Activated T-cell treated with anti-CD3 and anti-CD28 coated beads, Interleukin-2, amount 50 U/mL, for 24 hours (primary cell): Measurements from ENCODE around the gene PAFAH1B2.

Experiments used
- DNase-seq: peaks from one replicate; pipeline ENCODE4 v3.0.0-alpha.2; 2020
- H3K27ac Mint-ChIP-seq: 2 replicates; pipeline ENCODE4 v1.8.0; 2020; ENCODE audit warnings: mild to moderate bottlenecking, mixed read lengths
- H3K27me3 Mint-ChIP-seq: 2 replicates; pipeline ENCODE4 v1.8.0; 2020; ENCODE audit warnings: mixed read lengths
- H3K36me3 Mint-ChIP-seq: 2 replicates; pipeline ENCODE4 v1.8.0; 2020; ENCODE audit warnings: low read depth, mixed read lengths
- H3K4me1 Mint-ChIP-seq: 2 replicates; pipeline ENCODE4 v1.8.0; 2020; ENCODE audit warnings: low read depth, mixed read lengths
- H3K4me3 Mint-ChIP-seq: 2 replicates; pipeline ENCODE4 v1.8.0; 2020; ENCODE audit warnings: mild to moderate bottlenecking, moderate library complexity, mixed read lengths
- H3K9me3 Mint-ChIP-seq: 2 replicates; pipeline ENCODE4 v1.8.0; 2020; ENCODE audit warnings: mixed read lengths

The PAFAH1B2 gene

GRCh38 chr11:117144477-117145392 is 648 bp downstream of the PAFAH1B2 start:
- H3K27me3 Mint-ChIP-seq: peaks cover 22% of the 10 kb centered on the region
- H3K4me3 Mint-ChIP-seq: peak overlapping the region; percentile 98
- DNase-seq: peak; percentile 45
- H3K9me3 Mint-ChIP-seq: no peaks in the 10 kb centered on the region
- H3K36me3 Mint-ChIP-seq: peaks cover 49% of the 10 kb centered on the region
- H3K27ac Mint-ChIP-seq: peak overlapping the region; percentile 95
- peaks cover 45% of the 10 kb centered on the region for H3K4me1 Mint-ChIP-seq

DNA sequence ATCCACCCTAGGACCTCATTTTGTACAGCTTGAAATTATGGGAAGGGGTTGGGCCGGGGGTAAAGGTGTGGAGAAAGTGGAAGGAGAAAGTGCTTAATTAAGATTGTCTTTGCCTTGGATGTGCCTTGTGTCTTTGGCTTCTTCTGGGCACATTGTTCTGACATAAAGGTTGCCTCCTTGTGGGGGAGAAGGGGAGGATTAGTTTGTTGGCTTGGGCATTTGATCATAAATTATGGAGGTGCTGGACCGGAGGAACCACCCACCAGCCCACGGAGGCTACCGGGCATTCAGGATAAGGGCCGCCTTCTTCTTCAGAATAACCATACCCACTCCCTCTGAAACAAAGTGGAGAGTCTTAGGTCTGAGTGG is 1.3 kb downstream of the PAFAH1B2 start:
- Mint-ChIP-seq H3K36me3 (peaks cover 55% of the 10 kb centered on the region), H3K4me1 (peaks cover 50% of the 10 kb centered on the region), H3K4me3 (peak overlapping the region; percentile 98), H3K9me3 (no peaks in the 10 kb centered on the region), H3K27ac (peak overlapping the region; percentile 95), H3K27me3 (peaks cover 15% of the 10 kb centered on the region)
- no peak for DNase-seq

DNA sequence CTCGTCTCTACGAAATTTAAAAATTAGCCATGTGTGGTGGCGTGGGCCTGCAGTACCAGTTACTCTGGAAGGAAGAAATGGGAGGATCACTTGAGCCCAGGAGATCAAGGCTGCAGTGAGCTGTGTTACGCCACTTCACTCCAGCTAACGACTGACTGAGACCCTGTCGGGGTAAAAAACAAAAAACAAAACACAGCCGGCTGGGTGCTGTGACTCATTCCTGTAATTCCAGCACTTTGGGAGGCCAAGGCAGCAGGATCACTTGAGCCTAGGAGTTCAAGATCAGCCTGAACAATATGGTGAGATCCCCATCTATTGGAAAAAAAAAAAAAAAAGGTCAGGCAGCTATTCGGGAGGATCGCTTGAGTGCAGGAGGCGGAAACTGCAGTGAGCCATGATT is 2.4 kb downstream of the PAFAH1B2 start:
- peak overlapping the region; percentile 67 for H3K27ac Mint-ChIP-seq
- H3K36me3 Mint-ChIP-seq: peaks cover 63% of the 10 kb centered on the region

DNA sequence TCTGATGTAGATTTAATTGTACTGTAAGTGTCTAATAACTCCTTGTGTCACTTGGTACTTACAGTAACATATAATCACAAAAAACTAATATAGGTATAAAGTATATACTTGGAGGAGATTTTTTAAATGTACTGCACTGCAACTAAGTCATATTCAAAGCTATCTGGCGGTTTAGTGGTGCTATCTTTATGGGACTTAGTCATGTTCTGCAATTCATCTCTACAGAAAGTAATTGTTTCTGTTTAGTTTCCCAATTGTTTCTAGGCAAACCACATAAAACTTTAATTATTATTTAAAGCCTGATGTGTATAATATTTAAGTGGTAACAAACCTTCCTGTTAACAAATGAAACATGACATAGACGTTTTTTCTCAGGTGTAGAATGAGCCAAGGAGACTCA is 8.0 kb downstream of the PAFAH1B2 start:
- Mint-ChIP-seq H3K36me3 (peaks cover 81% of the 10 kb centered on the region), H3K4me3 (no peak overlapping the region), H3K4me1 (peaks cover 41% of the 10 kb centered on the region), H3K9me3 (no peaks in the 10 kb centered on the region), H3K27ac (peak overlapping the region; percentile 23), H3K27me3 (no peaks in the 10 kb centered on the region)
- no peak for DNase-seq

More for the DNA sequence above, 2.4 kb downstream of the PAFAH1B2 start:
- no peak for DNase-seq
- Mint-ChIP-seq H3K27me3 (peaks cover 4% of the 10 kb centered on the region), H3K4me1 (peaks cover 55% of the 10 kb centered on the region), H3K9me3 (no peaks in the 10 kb centered on the region), H3K4me3 (peak overlapping the region; percentile 98)

- Mint-ChIP-seq H3K27ac (no peak overlapping the region), H3K27me3 (no peaks in the 10 kb centered on the region), H3K4me3 (no peak overlapping the region), H3K9me3 (no peaks in the 10 kb centered on the region), H3K36me3 (peaks cover 86% of the 10 kb centered on the region), H3K4me1 (peaks cover 36% of the 10 kb centered on the region)
- no peak for DNase-seq
These were observed 10.4 kb downstream of the PAFAH1B2 start for GRCh38 chr11:117154468-117154867.

DNA sequence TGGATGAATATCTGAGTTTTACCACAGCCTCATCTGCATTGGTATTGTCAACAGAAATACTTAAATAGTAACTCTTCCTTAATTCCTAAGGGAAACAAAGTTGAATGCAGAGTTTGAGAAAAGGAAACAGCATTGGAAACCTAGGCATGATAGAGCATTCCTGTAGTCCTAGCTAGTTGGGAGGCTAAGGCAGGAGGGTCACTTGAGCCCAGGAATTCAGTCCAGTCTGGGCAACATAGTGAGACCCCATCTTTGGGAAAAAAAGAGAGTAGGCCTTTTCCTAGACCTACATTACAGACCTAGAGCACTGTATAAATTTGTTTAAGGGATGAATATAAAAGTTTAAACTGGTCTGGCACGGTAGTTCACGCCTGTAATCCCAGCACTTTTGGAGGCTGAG is 13.4 kb downstream of the PAFAH1B2 start:
- H3K9me3 Mint-ChIP-seq: no peaks in the 10 kb centered on the region
- H3K36me3 Mint-ChIP-seq: peaks cover 90% of the 10 kb centered on the region
- no peak overlapping the region for H3K4me3 Mint-ChIP-seq
- peak overlapping the region; percentile 34 for H3K27ac Mint-ChIP-seq
- DNase-seq: no peak
- peaks cover 27% of the 10 kb centered on the region for H3K4me1 Mint-ChIP-seq
- no peaks in the 10 kb centered on the region for H3K27me3 Mint-ChIP-seq

DNA sequence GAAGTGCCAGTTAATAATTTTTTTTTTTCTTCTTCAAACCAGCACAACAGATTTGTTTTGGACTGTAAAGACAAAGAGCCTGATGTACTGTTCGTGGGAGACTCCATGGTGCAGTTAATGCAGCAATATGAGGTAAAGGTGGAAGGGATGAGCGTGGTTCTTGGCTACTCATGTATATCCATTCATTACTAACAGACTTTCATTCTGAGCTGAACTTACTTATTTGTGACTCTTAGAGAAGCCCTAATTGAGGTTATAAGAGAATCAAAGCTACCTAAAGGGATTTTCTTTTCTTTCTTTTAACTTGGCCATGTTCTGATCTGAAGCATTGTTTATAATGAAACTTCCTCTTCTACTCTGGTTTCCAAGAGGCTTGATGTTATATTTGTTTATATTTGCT is 15.8 kb downstream of the PAFAH1B2 start:
- Mint-ChIP-seq H3K9me3 (no peaks in the 10 kb centered on the region), H3K27ac (peak overlapping the region; percentile 77), H3K4me1 (peaks cover 22% of the 10 kb centered on the region), H3K4me3 (no peak overlapping the region), H3K27me3 (no peaks in the 10 kb centered on the region), H3K36me3 (peaks cover 92% of the 10 kb centered on the region)
- DNase-seq: no peak

GRCh38 chr11:117160826-117161225 is 16.7 kb downstream of the PAFAH1B2 start:
- DNase-seq: no peak
- peak overlapping the region; percentile 57 for H3K27ac Mint-ChIP-seq
- no peaks in the 10 kb centered on the region for H3K9me3 Mint-ChIP-seq
- peaks cover 92% of the 10 kb centered on the region for H3K36me3 Mint-ChIP-seq
- no peak overlapping the region for H3K4me3 Mint-ChIP-seq
- peaks cover 20% of the 10 kb centered on the region for H3K4me1 Mint-ChIP-seq
- no peaks in the 10 kb centered on the region for H3K27me3 Mint-ChIP-seq

DNA sequence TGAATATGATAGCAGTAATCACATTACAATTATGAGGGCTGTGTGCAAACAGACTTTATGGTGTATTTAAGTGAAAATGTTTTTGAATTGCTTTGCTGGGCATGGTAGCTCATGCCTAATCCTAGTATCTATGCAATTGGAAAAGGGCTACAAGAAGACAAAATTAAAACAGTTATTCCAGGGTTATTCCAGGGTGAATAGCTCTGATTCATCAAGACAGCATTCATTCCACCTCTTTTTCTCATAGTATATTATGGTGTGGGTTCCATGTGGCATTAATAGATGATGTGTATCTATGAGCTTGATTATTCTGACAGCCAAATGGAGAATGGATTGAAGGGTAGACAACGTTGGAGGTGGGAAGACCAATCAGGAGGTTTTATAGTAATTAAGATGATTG is 22.4 kb downstream of the PAFAH1B2 start:
- H3K36me3 Mint-ChIP-seq: peaks cover 94% of the 10 kb centered on the region
- DNase-seq: no peak
- peaks cover 5% of the 10 kb centered on the region for H3K4me1 Mint-ChIP-seq
- no peaks in the 10 kb centered on the region for H3K27me3 Mint-ChIP-seq
- H3K27ac Mint-ChIP-seq: no peak overlapping the region
- H3K4me3 Mint-ChIP-seq: no peak overlapping the region
- no peaks in the 10 kb centered on the region for H3K9me3 Mint-ChIP-seq

GRCh38 chr11:117169736-117170135 is 25.6 kb downstream of the PAFAH1B2 start:
- peaks cover 69% of the 10 kb centered on the region for H3K36me3 Mint-ChIP-seq
- H3K4me3 Mint-ChIP-seq: no peak overlapping the region
- H3K9me3 Mint-ChIP-seq: no peaks in the 10 kb centered on the region
- no peak for DNase-seq
- H3K27ac Mint-ChIP-seq: peak overlapping the region; percentile 4
- H3K27me3 Mint-ChIP-seq: no peaks in the 10 kb centered on the region
- peaks cover 17% of the 10 kb centered on the region for H3K4me1 Mint-ChIP-seq

- Mint-ChIP-seq H3K27ac (no peak overlapping the region), H3K36me3 (peaks cover 67% of the 10 kb centered on the region)
These were observed 26.1 kb downstream of the PAFAH1B2 start for GRCh38 chr11:117170210-117170609.

GRCh38 chr11:117171007-117171403 is 26.9 kb downstream of the PAFAH1B2 start:
- Mint-ChIP-seq H3K9me3 (no peaks in the 10 kb centered on the region), H3K36me3 (peaks cover 60% of the 10 kb centered on the region), H3K4me1 (peaks cover 17% of the 10 kb centered on the region), H3K4me3 (no peak overlapping the region), H3K27me3 (no peaks in the 10 kb centered on the region), H3K27ac (peak overlapping the region; percentile 84)
- no peak for DNase-seq

More at GRCh38 chr11:117170210-117170609, 26.1 kb downstream of the PAFAH1B2 start:
- peaks cover 17% of the 10 kb centered on the region for H3K4me1 Mint-ChIP-seq
- no peak overlapping the region for H3K4me3 Mint-ChIP-seq
- H3K27me3 Mint-ChIP-seq: no peaks in the 10 kb centered on the region
- H3K9me3 Mint-ChIP-seq: no peaks in the 10 kb centered on the region
- DNase-seq: no peak

GRCh38 chr11:117171404-117172061 is 27.4 kb downstream of the PAFAH1B2 start:
- Mint-ChIP-seq H3K36me3 (peaks cover 59% of the 10 kb centered on the region), H3K9me3 (no peaks in the 10 kb centered on the region), H3K4me3 (no peak overlapping the region), H3K4me1 (peaks cover 17% of the 10 kb centered on the region), H3K27ac (peak overlapping the region; percentile 84), H3K27me3 (no peaks in the 10 kb centered on the region)
- DNase-seq: no peak

DNA sequence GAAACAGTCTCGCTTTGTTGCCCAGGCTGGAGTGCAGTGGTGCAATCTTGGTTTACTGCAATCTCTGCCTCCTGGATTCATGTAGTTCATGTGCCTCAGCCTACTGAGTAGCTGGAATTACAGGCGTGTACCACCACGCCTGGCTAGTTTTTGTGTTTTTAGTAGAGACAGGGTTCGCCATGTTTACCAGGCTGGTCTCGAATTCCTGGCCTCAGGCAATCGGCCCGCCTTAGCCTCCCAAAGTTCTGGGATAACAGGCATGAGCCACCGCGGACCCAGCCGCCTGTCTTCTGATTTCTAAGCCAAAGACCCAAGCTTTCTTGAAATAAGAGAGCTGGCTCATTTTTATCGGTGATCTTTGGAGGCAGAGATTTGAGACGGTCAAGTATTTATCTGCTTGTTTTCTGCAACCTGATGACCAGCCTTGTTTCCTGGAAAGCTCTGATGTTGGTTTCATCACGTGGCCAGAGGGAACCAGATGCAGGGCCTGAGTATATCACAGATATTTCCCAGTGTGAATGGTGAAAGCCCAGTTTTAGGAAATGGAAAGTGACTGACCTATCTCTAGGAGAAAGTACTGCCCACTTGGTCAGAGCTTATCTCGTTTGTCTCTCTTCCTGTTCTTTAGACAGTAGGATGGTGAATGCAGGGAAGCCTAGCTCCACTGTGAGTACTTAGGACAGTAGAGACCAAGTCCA is 28.8 kb downstream of the PAFAH1B2 start:
- H3K27me3 Mint-ChIP-seq: no peaks in the 10 kb centered on the region
- DNase-seq: no peak
- H3K9me3 Mint-ChIP-seq: no peaks in the 10 kb centered on the region
- H3K4me1 Mint-ChIP-seq: peaks cover 20% of the 10 kb centered on the region
- H3K27ac Mint-ChIP-seq: peak overlapping the region; percentile 44
- no peak overlapping the region for H3K4me3 Mint-ChIP-seq
- peaks cover 46% of the 10 kb centered on the region for H3K36me3 Mint-ChIP-seq
